ENCODE results near the gene MYOD1. TPM values are rescaled to one million over a fixed set of nuclear protein-coding genes. Genes with fewer than 3 reads are reported as not detected.

Gene MYOD1
- total RNA-seq, 1 experiment from 2014 or later, result not detected

GRCh38 chr11:17734986-17735817, 15.8 kb downstream of the MYOD1 start:
- CTCF ChIA-PET, result interaction anchor here (0.6 to 0.7 kb wide), 2 partner anchors 47 to 77 kb away, joined by 3 to 5 read pairs; no protein-coding TSS in a partner anchor
- in situ Hi-C loops (cut with HindIII; ENCODE audit: low pct_unique_long_range_greater_than_20kb, low sequenced_read_pairs), result no loop called here

More at GRCh38 chr11:17734986-17735817, 15.8 kb downstream of the MYOD1 start:
- BruUV-seq (replicated peaks), result no TSS peak
- ATAC-seq (peak; percentile 67), DNase-seq (ENCODE audit: low read depth, low spot score) (no peak)
- no peaks in the 10 kb centered on the region for H3K36me3 ChIP-seq (ENCODE audit: control insufficient read depth, insufficient read depth, low read length)
- TF ChIP-seq SIN3A (IDR thresholded peaks at IDR 0.05; ENCODE audit: borderline replicate concordance, insufficient read depth, low read depth, low read length) (0 out of 2 replicates have a peak, but pooled peaks have one; percentile 78), REST (IDR thresholded peaks at IDR 0.05; ENCODE audit: insufficient read depth in 1 of 2, low read depth in 2 of 2, low read length in 1 of 2) (peak; percentile 89 to 96), POLR2AphosphoS5 (IDR thresholded peaks at IDR 0.05; ENCODE audit: low read depth, low read length) (no peak), TCF7L2 (IDR thresholded peaks at IDR 0.05; ENCODE audit: low read depth, low read length) (no peak)
- TF ChIP-seq, protein P1, sequence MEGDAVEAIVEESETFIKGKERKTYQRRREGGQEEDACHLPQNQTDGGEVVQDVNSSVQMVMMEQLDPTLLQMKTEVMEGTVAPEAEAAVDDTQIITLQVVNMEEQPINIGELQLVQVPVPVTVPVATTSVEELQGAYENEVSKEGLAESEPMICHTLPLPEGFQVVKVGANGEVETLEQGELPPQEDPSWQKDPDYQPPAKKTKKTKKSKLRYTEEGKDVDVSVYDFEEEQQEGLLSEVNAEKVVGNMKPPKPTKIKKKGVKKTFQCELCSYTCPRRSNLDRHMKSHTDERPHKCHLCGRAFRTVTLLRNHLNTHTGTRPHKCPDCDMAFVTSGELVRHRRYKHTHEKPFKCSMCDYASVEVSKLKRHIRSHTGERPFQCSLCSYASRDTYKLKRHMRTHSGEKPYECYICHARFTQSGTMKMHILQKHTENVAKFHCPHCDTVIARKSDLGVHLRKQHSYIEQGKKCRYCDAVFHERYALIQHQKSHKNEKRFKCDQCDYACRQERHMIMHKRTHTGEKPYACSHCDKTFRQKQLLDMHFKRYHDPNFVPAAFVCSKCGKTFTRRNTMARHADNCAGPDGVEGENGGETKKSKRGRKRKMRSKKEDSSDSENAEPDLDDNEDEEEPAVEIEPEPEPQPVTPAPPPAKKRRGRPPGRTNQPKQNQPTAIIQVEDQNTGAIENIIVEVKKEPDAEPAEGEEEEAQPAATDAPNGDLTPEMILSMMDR (IDR thresholded peaks at IDR 0.05), result no peak; the same call in 1 of the 2 replicates
- POLR2A ChIA-PET, result interaction anchor here (0.7 kb wide), 1 partner anchor 154 kb away, joined by 4 read pairs; no protein-coding TSS in a partner anchor
- H3K27ac ChIP-seq (ENCODE audit: low read length), result no peak overlapping the region
- H3K4me1 ChIP-seq (ENCODE audit: control insufficient read depth, insufficient read depth, low read length), result 0 out of 2 replicates have a peak, but pooled peaks cover 2% of the 10 kb centered on the region
- no peaks in the 10 kb centered on the region for H3K27me3 ChIP-seq (ENCODE audit: control insufficient read depth, insufficient read depth, low read length)
- no peaks in the 10 kb centered on the region for H3K9me3 ChIP-seq (ENCODE audit: control insufficient read depth, insufficient read depth, low read depth, low read length)
- intact Hi-C loops (cut with micrococcal nuclease; ENCODE audit: unreplicated experiment), result loop anchor here (5.0 kb wide), 1 partner anchor 53 kb away; no protein-coding TSS in a partner anchor
- peak overlapping the region; percentile 40 to 51 for H3K4me3 ChIP-seq (ENCODE audit: low read depth in 2 of 2, low read length in 2 of 2)

Data from Panc1 (cell line).